ENCODE data around the gene SGTA. TPM values are rescaled to one million over a fixed set of nuclear protein-coding genes. Genes with fewer than 3 reads are reported as not detected.

The SGTA gene
- total and polyA plus RNA-seq, 2 of the 13 experiments (the other 11 are each of a cell fraction or from before 2014, with no cell fraction given) = 43.9 to 47.4 TPM

- CTCF ChIA-PET (ENCODE audit: low intra/inter-chr PET ratio, low total read pairs) = no interaction called here
- no peak for TF ChIP-seq ZBTB37 (CRISPR knock-in tag; IDR thresholded peaks at IDR 0.05)
- TF ChIP-seq RBAK (CRISPR knock-in tag; IDR thresholded peaks at IDR 0.05) = peak; percentile 98
- no peak for TF ChIP-seq ZNF280D (CRISPR knock-in tag; IDR thresholded peaks at IDR 0.05)
- peak; percentile 24; the same call in 1 of the 2 replicates for TF ChIP-seq ZMYM3 (CRISPR knock-in tag; IDR thresholded peaks at IDR 0.05)
- TF ChIP-seq ZNF674 (CRISPR knock-in tag; IDR thresholded peaks at IDR 0.05; ENCODE audit: low read depth) = no peak
- TF ChIP-seq ONECUT2 (CRISPR knock-in tag; IDR thresholded peaks at IDR 0.05) = no peak
- TF ChIP-seq ZNF460 (CRISPR knock-in tag; IDR thresholded peaks at IDR 0.05; ENCODE audit: borderline replicate concordance) = no peak
- TF ChIP-seq ZNF713 (CRISPR knock-in tag; IDR thresholded peaks at IDR 0.05) = no peak
- no peak for TF ChIP-seq ZNF205 (CRISPR knock-in tag; IDR thresholded peaks at IDR 0.05)
Observed at GRCh38 chr19:2715470-2716274, 67.4 kb downstream of the SGTA start.

More at GRCh38 chr19:2715470-2716274, 67.4 kb downstream of the SGTA start:
- Histone ChIP-seq H3K4me2 (ENCODE audit: low read depth, low read length) (no peak overlapping the region), H3K79me2 (ENCODE audit: insufficient read depth, low read length) (no peaks in the 10 kb centered on the region), H4K20me1 (ENCODE audit: insufficient read depth, low read length) (no peaks in the 10 kb centered on the region), H3K9me3 (ENCODE audit: low read length) (peaks cover 8% of the 10 kb centered on the region), H2AFZ (ENCODE audit: low read length) (no peak overlapping the region), H3K4me1 (ENCODE audit: insufficient read depth, low read length) (peaks cover 10% of the 10 kb centered on the region), H3K4me3 (replicated peaks in 1 of 3; ENCODE audit: insufficient read depth in 1 of 3, low read depth in 2 of 3, low read length in 3 of 3) (no peak overlapping the region), H3K36me3 (replicated peaks in 1 of 2; ENCODE audit: control insufficient read depth in 1 of 2, insufficient read depth in 2 of 2, low read length in 2 of 2) (no peaks in the 10 kb centered on the region), H3K27ac (ENCODE audit: extremely low read length, insufficient read depth, low read length) (no peak overlapping the region), H3K27me3 (ENCODE audit: control insufficient read depth in 1 of 2, insufficient read depth in 2 of 2, low read length in 2 of 2) (peaks cover 6 to 45% of the 10 kb centered on the region in 2 experiments; a peak in 4 of 5 replicates), H3K9ac (ENCODE audit: insufficient read depth, low read depth, low read length) (no peak overlapping the region)
- WGBS (ENCODE audit: low lambda C conversion rate) = 58% methylated on average over 9 of the region's 12 CpGs
- DNase-seq (ENCODE audit: low spot score) = no peak
- in situ Hi-C loops (cut with HindIII; ENCODE audit: extremely low pct_ligation_motif_present, low pct_unique_long_range_greater_than_20kb) (no loop called here), intact Hi-C loops (cut with micrococcal nuclease; ENCODE audit: unreplicated experiment) (no loop called here)
- no TSS peak for BruUV-seq (replicated peaks)
- ATAC-seq = no peak
- POLR2A ChIA-PET = no interaction called here
- no peak for FAIRE-seq

All from HepG2 (cell line).